HCT116 (cell line): ENCODE results near the gene FIZ1. TPM values are rescaled to one million over a fixed set of nuclear protein-coding genes. Genes with fewer than 3 reads are reported as not detected.

ENCODE experiments used
- ATAC-seq: fragments of 200-7000 bp; cut with Tn5 transposase; 2 replicates; pipeline ENCODE4 v1.9.1; 2020; ENCODE audit warnings: mild to moderate bottlenecking, moderate library complexity
- BruUV-seq: library from RNA; stranded (reverse); fragments of 400-500 nt; replicated peaks from 2 replicates; lab custom pipeline; 2021; lab: Mats Ljungman, UMichigan
- CTCF ChIA-PET: fragments of 300-600 bp; sonication (Branson Sonifier 250); formaldehyde crosslinking; loops from one replicate; lab custom pipeline; 2021; ENCODE audit warnings: antibody characterized with exemption; lab: Charles Lee
- POLR2A ChIA-PET: fragments of 300-600, 350-600 bp; sonication (Branson Sonifier 250); formaldehyde crosslinking; loops from one replicate; lab custom pipeline; 2021; ENCODE audit warnings: antibody characterized with exemption; lab: Charles Lee
- RAD21 ChIA-PET, 2 experiments: fragments of 300-600 bp; sonication (Branson Sonifier 250); formaldehyde crosslinking; loops; one replicate each; lab custom pipeline; 2023; ENCODE audit warnings: low total read pairs in 2 of 2; ENCODE audit not compliant: uncharacterized antibody in 2 of 2, unreplicated experiment in 2 of 2, low non-redundant PET in 1 of 2; lab: Charles Lee
- DNase-seq: peaks from one replicate; pipeline ENCODE4 v3.0.0-alpha.2; 2010; ENCODE audit warnings: low read depth, low spot score
- H2AFZ ChIP-seq: fragments of 200-600 bp; shearing (Covaris generic), sonication (generic); 2 replicates; pipeline ENCODE4 v1.6.1; 2017; ENCODE audit warnings: low read depth, mixed run types, mixed read lengths, antibody characterized with exemption, low read length; ENCODE audit not compliant: poor library complexity, severe bottlenecking
- H3K27ac ChIP-seq: 2 replicates; pipeline ENCODE4 v1.5.1; 2012; ENCODE audit warnings: low read depth, low read length
- H3K27me3 ChIP-seq: fragments of 200-600 bp; sonication (generic); 2 replicates; pipeline ENCODE4 v1.6.1; 2016; ENCODE audit warnings: mixed run types, low read length, mixed read lengths; ENCODE audit not compliant: insufficient read depth
- H3K36me3 ChIP-seq, 2 experiments: fragments of 200-500 bp in 1 of 2; fragments of 200-600 bp in 1 of 2; sonication (Bioruptor generic) in 1 of 2; sonication (generic) in 1 of 2; 2 replicates each; pipeline versions ENCODE4 v1.5.1 to v1.6.1; 2014 to 2016; ENCODE audit warnings: low read length in 2 of 2, inconsistent platforms in 1 of 2, mixed read lengths in 1 of 2, mixed run types in 1 of 2; ENCODE audit not compliant: insufficient read depth in 2 of 2, control insufficient read depth in 1 of 2
- H3K4me1 ChIP-seq, 2 experiments: fragments of 200-600 bp in 1 of 2; sonication (generic) in 1 of 2; 2 replicates each; pipeline versions ENCODE4 v1.5.1 to v1.6.1; 2012 to 2017; ENCODE audit warnings: low read length in 2 of 2, inconsistent platforms in 1 of 2, mild to moderate bottlenecking in 1 of 2, mixed read lengths in 1 of 2, mixed run types in 1 of 2, moderate library complexity in 1 of 2; ENCODE audit not compliant: insufficient read depth in 2 of 2, control insufficient read depth in 1 of 2
- H3K4me2 ChIP-seq: fragments of 200-600 bp; sonication (generic); 2 replicates; pipeline ENCODE4 v1.6.1; 2017; ENCODE audit warnings: mixed run types, low read length, mixed read lengths
- H3K4me3 ChIP-seq, 2 experiments: fragments of 200-600 bp in 1 of 2; sonication (generic) in 1 of 2; replicated peaks in 1 of 2; 2 replicates each; pipeline ENCODE4 v1.5.1; 2011 to 2016; ENCODE audit warnings: low read length in 2 of 2, control low read depth in 1 of 2, low read depth in 1 of 2, mild to moderate bottlenecking in 1 of 2, mixed read lengths in 1 of 2, mixed run types in 1 of 2
- H3K79me2 ChIP-seq: fragments of 200-600 bp; sonication (generic); 2 replicates; pipeline ENCODE4 v1.6.1; 2017; ENCODE audit warnings: mild to moderate bottlenecking, mixed run types, low read length, moderate library complexity, mixed read lengths; ENCODE audit not compliant: insufficient read depth
- H3K9ac ChIP-seq: fragments of 200-600 bp; sonication (generic); 2 replicates; pipeline ENCODE4 v1.6.1; 2016; ENCODE audit warnings: low read length, mixed read lengths
- H3K9me2 ChIP-seq: fragments of 200-600 bp; sonication (generic), shearing (Covaris generic); 2 replicates; pipeline ENCODE4 v1.6.1; 2017; ENCODE audit warnings: mixed run types, mild to moderate bottlenecking, moderate library complexity; ENCODE audit not compliant: insufficient read depth
- H3K9me3 ChIP-seq, 2 experiments: fragments of 200-500 bp in 1 of 2; fragments of 200-600 bp in 1 of 2; sonication (Bioruptor generic) in 1 of 2; sonication (generic) in 1 of 2; 2 replicates each; pipeline ENCODE4 v1.6.1; 2014 to 2017; ENCODE audit warnings: low read length in 2 of 2, mixed read lengths in 2 of 2, inconsistent platforms in 1 of 2, low read depth in 1 of 2, mild to moderate bottlenecking in 1 of 2, mixed run types in 1 of 2, moderate library complexity in 1 of 2; ENCODE audit not compliant: control insufficient read depth in 1 of 2, insufficient read depth in 1 of 2
- H4K20me1 ChIP-seq: fragments of 200-600 bp; sonication (generic), shearing (Covaris generic); 2 replicates; pipeline ENCODE4 v1.6.1; 2017; ENCODE audit warnings: mixed run types, mild to moderate bottlenecking, moderate library complexity; ENCODE audit not compliant: insufficient read depth
- CBX3 ChIP-seq: IDR thresholded peaks from 2 replicates; pipeline ENCODE4 v1.6.1; 2012; ENCODE audit warnings: low read depth
- ELF1 ChIP-seq: IDR thresholded peaks from 2 replicates; pipeline ENCODE4 v1.6.1; 2012; ENCODE audit warnings: low read depth, borderline replicate concordance
- EZH2phosphoT487 ChIP-seq: fragments of 200-600 bp; IDR thresholded peaks from 2 replicates; pipeline ENCODE4 v1.6.1; 2018; ENCODE audit warnings: antibody characterized with exemption, borderline replicate concordance
- FOSL1 ChIP-seq: IDR thresholded peaks from 2 replicates; pipeline ENCODE4 v1.6.1; 2012; ENCODE audit warnings: low read depth
- JUND ChIP-seq: IDR thresholded peaks from 2 replicates; pipeline ENCODE4 v1.6.1; 2012
- RAD21 ChIP-seq: IDR thresholded peaks from 2 replicates; pipeline ENCODE4 v1.6.1; 2012; ENCODE audit warnings: low read depth, mild to moderate bottlenecking
- YY1 ChIP-seq: IDR thresholded peaks from 2 replicates; pipeline ENCODE4 v1.6.1; 2011; ENCODE audit warnings: low read length, low read depth, moderate library complexity, mild to moderate bottlenecking; ENCODE audit not compliant: insufficient replicate concordance; ENCODE audit errors: extremely low read depth
- ZNF274 ChIP-seq: fragments of 200-500 bp; sonication (Bioruptor generic); IDR thresholded peaks from 2 replicates; pipeline ENCODE4 v1.6.1; 2014; ENCODE audit warnings: mild to moderate bottlenecking, low read depth, low read length, inconsistent platforms
- intact Hi-C: fragments of 100-400 bp; cut with micrococcal nuclease; formaldehyde crosslinking; loops from 2 replicates; pipeline ENCODE4 v1.10.0; 2022
- total RNA-seq: library from RNA; stranded (reverse); gene quantifications from one replicate; pipeline ENCODE4 v1.2.1, GENCODE V29; 2021; ENCODE audit not compliant: unreplicated experiment
- TF ChIP-seq, protein P1 (sequence below): IDR thresholded peaks from 2 replicates; pipeline ENCODE4 v1.6.1; 2012
- TF ChIP-seq, protein P2 (sequence below): IDR thresholded peaks from 2 replicates; pipeline ENCODE4 v1.6.1; 2011; ENCODE audit warnings: mild to moderate bottlenecking, low read length, moderate library complexity; ENCODE audit not compliant: insufficient replicate concordance; ENCODE audit errors: extremely low read depth
- TF ChIP-seq, protein P3 (sequence below), 3 experiments: fragments of 200-600 bp in 1 of 3; sonication (generic) in 1 of 3; IDR thresholded peaks in 2 of 3; conservative IDR thresholded peaks in 1 of 3; 2 replicates each; pipeline ENCODE4 v1.5.1; 2012 to 2017; ENCODE audit warnings: low read depth in 2 of 3, low read length in 2 of 3, antibody characterized with exemption in 1 of 3, borderline replicate concordance in 1 of 3, control low read depth in 1 of 3, mild to moderate bottlenecking in 1 of 3, mixed read lengths in 1 of 3, mixed run types in 1 of 3, moderate library complexity in 1 of 3; ENCODE audit not compliant: insufficient read depth in 1 of 3
- TF ChIP-seq, protein P4 (sequence below): IDR thresholded peaks from 2 replicates; pipeline ENCODE4 v1.6.1; 2012; ENCODE audit warnings: low read depth

The FIZ1 gene
- total RNA-seq, 1 experiment from 2014 or later = 15.3 TPM

DNA sequence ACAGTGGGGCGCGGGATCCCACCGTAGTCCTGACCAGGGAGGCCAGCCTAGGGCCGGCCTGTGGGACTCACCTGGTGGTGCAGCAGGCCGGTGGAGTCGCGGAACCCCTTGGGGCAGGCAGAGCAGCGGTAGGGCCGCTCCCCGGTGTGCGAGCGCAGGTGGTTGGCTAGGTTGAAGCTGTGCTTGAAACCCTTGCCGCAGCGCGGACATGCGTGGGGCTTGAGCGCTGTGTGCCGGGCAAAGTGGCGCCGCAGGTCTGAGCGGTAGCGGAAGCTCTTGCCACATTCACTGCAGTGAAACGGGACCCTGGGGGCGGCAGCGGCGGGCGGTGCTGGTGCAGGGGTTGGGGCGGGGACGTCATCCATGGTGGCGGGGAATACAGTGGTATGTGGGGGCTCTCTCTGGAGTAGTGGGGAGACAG is 1.8 kb downstream of the FIZ1 start:
- CTCF ChIA-PET = no interaction called here
- H3K9me2 ChIP-seq = no peaks in the 10 kb centered on the region
- DNase-seq = no peak

More for the DNA sequence above, 1.8 kb downstream of the FIZ1 start:
- BruUV-seq = no TSS peak
- Histone ChIP-seq H3K36me3 (peaks cover 3 to 15% of the 10 kb centered on the region in 2 experiments), H3K27ac (no peak overlapping the region), H3K9me3 (no peaks in the 10 kb centered on the region), H4K20me1 (no peaks in the 10 kb centered on the region), H3K4me1 (peaks cover 14 to 21% of the 10 kb centered on the region in 2 experiments; a peak in 3 of 4 replicates), H3K27me3 (no peaks in the 10 kb centered on the region), H3K4me2 (no peak overlapping the region), H3K79me2 (peaks cover 4% of the 10 kb centered on the region; the same call in 1 of the 2 replicates), H2AFZ (no peak overlapping the region), H3K4me3 (no peak overlapping the region), H3K9ac (no peak overlapping the region)
- ChIA-PET RAD21 (no interaction called here), POLR2A (interaction anchor here (0.6 kb wide), 1 partner anchor 27 kb away, joined by 7 read pairs; the partner anchor contains the start of gene ZNF784)
- TF ChIP-seq EZH2phosphoT487 = no peak
- TF ChIP-seq RAD21 = no peak
- TF ChIP-seq JUND = no peak
- TF ChIP-seq, protein P1, sequence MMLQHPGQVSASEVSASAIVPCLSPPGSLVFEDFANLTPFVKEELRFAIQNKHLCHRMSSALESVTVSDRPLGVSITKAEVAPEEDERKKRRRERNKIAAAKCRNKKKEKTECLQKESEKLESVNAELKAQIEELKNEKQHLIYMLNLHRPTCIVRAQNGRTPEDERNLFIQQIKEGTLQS = no peak
- no peak for TF ChIP-seq ZNF274
- TF ChIP-seq, protein P2, sequence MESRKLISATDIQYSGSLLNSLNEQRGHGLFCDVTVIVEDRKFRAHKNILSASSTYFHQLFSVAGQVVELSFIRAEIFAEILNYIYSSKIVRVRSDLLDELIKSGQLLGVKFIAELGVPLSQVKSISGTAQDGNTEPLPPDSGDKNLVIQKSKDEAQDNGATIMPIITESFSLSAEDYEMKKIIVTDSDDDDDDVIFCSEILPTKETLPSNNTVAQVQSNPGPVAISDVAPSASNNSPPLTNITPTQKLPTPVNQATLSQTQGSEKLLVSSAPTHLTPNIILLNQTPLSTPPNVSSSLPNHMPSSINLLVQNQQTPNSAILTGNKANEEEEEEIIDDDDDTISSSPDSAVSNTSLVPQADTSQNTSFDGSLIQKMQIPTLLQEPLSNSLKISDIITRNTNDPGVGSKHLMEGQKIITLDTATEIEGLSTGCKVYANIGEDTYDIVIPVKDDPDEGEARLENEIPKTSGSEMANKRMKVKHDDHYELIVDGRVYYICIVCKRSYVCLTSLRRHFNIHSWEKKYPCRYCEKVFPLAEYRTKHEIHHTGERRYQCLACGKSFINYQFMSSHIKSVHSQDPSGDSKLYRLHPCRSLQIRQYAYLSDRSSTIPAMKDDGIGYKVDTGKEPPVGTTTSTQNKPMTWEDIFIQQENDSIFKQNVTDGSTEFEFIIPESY = no peak
- TF ChIP-seq, protein P3, sequence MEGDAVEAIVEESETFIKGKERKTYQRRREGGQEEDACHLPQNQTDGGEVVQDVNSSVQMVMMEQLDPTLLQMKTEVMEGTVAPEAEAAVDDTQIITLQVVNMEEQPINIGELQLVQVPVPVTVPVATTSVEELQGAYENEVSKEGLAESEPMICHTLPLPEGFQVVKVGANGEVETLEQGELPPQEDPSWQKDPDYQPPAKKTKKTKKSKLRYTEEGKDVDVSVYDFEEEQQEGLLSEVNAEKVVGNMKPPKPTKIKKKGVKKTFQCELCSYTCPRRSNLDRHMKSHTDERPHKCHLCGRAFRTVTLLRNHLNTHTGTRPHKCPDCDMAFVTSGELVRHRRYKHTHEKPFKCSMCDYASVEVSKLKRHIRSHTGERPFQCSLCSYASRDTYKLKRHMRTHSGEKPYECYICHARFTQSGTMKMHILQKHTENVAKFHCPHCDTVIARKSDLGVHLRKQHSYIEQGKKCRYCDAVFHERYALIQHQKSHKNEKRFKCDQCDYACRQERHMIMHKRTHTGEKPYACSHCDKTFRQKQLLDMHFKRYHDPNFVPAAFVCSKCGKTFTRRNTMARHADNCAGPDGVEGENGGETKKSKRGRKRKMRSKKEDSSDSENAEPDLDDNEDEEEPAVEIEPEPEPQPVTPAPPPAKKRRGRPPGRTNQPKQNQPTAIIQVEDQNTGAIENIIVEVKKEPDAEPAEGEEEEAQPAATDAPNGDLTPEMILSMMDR (IDR thresholded peaks at IDR 0.05 in 2 of 3, conservative IDR thresholded peaks at IDR 0.05 in 1 of 3; ENCODE audit: borderline replicate concordance in 1 of 3, insufficient read depth in 1 of 3, low read depth in 2 of 3, low read length in 2 of 3) = no peak
- TF ChIP-seq CBX3 = no peak
- TF ChIP-seq FOSL1 = no peak
- TF ChIP-seq YY1 = no peak
- TF ChIP-seq, protein P4, sequence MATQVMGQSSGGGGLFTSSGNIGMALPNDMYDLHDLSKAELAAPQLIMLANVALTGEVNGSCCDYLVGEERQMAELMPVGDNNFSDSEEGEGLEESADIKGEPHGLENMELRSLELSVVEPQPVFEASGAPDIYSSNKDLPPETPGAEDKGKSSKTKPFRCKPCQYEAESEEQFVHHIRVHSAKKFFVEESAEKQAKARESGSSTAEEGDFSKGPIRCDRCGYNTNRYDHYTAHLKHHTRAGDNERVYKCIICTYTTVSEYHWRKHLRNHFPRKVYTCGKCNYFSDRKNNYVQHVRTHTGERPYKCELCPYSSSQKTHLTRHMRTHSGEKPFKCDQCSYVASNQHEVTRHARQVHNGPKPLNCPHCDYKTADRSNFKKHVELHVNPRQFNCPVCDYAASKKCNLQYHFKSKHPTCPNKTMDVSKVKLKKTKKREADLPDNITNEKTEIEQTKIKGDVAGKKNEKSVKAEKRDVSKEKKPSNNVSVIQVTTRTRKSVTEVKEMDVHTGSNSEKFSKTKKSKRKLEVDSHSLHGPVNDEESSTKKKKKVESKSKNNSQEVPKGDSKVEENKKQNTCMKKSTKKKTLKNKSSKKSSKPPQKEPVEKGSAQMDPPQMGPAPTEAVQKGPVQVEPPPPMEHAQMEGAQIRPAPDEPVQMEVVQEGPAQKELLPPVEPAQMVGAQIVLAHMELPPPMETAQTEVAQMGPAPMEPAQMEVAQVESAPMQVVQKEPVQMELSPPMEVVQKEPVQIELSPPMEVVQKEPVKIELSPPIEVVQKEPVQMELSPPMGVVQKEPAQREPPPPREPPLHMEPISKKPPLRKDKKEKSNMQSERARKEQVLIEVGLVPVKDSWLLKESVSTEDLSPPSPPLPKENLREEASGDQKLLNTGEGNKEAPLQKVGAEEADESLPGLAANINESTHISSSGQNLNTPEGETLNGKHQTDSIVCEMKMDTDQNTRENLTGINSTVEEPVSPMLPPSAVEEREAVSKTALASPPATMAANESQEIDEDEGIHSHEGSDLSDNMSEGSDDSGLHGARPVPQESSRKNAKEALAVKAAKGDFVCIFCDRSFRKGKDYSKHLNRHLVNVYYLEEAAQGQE = no peak
- no peak for TF ChIP-seq ELF1
- intact Hi-C loops = no loop called here
- ATAC-seq = no peak
